Medulla oblongata (tissue), 1 donor: Measurements from ENCODE around the gene BAZ2A.
A peak's percentile ranks its signal among the peaks of the same experiment; 100 is the strongest.
"Not testable (repeated sequence)": the region's sequence is repeated elsewhere in the genome, so short reads cannot be mapped to it uniquely, and the experiment has no call there.

Experiments used
- DNase-seq: peaks from one replicate; pipeline ENCODE4 v3.0.0-alpha.2; 2015; ENCODE audit errors: extremely low spot score

BAZ2A gene

GRCh38 chr12:56599041-56599440 is 31.1 kb downstream of the BAZ2A start:
- no peak for DNase-seq

- DNase-seq = no peak
Measured at GRCh38 chr12:56596815-56597214, 33.3 kb downstream of the BAZ2A start.

- DNase-seq = peak; percentile 62
Measured at GRCh38 chr12:56593909-56594621, 36.1 kb downstream of the BAZ2A start.

- DNase-seq = peak; percentile 33
Measured at GRCh38 chr12:56591961-56592360, 38.2 kb downstream of the BAZ2A start.

GRCh38 chr12:56591126-56591525 is 39.0 kb downstream of the BAZ2A start:
- no peak for DNase-seq

GRCh38 chr12:56590237-56590830 is 39.8 kb downstream of the BAZ2A start:
- DNase-seq = no peak

- no peak for DNase-seq
Measured at GRCh38 chr12:56589783-56590182, 40.3 kb downstream of the BAZ2A start.

GRCh38 chr12:56585098-56585497 is 45.0 kb downstream of the BAZ2A start:
- DNase-seq = no peak

GRCh38 chr12:56581418-56582145 is 48.5 kb downstream of the BAZ2A start:
- no peak for DNase-seq

- no peak for DNase-seq
Measured at GRCh38 chr12:56578983-56579546, 51.1 kb downstream of the BAZ2A start.

GRCh38 chr12:56577248-56577647 is 52.9 kb downstream of the BAZ2A start:
- not testable (repeated sequence) for DNase-seq

GRCh38 chr12:56574210-56574609 is 55.9 kb downstream of the BAZ2A start:
- no peak for DNase-seq

GRCh38 chr12:56572288-56572687 is 57.8 kb downstream of the BAZ2A start:
- DNase-seq = no peak

- DNase-seq = no peak
Measured at GRCh38 chr12:56571121-56571520, 59.0 kb downstream of the BAZ2A start.

- no peak for DNase-seq
Measured at GRCh38 chr12:56568146-56568545, 62.0 kb downstream of the BAZ2A start.

- peak; percentile 40 for DNase-seq
Measured at GRCh38 chr12:56565510-56566101, 64.5 kb downstream of the BAZ2A start.

GRCh38 chr12:56551070-56551469 is 79.1 kb downstream of the BAZ2A start:
- no peak for DNase-seq

GRCh38 chr12:56546680-56547079 is 83.4 kb downstream of the BAZ2A start:
- no peak for DNase-seq
